Activated CD8-positive, alpha-beta memory T cell treated with anti-CD3 and anti-CD28 coated beads for 4 hours (primary cell): Measurements from ENCODE around the gene SCYL1.
A peak's percentile ranks its signal among the peaks of the same experiment; 100 is the strongest.

Experiments
- DNase-seq, 2 donors: peaks; one replicate each; pipeline ENCODE4 v3.0.0-alpha.2; 2020; ENCODE audit warnings: low read depth in 2 of 2

Gene SCYL1

DNA sequence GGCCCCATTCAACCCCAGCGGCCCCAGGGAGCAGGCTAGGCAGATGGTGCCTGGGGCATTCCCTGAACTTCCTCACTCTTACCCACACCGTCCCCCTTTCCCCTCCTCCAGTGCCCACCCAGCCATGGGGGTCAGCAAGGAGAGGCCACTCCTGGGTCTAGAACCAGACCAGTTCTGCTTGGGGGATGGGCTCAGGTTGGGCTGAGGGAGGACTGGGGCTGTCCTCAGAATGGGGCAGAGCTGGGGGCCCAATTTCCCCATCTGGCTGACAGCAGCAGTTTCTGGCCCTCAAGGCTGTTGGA lies 12.4 kb downstream of the SCYL1 start:
- no peak for DNase-seq

DNA sequence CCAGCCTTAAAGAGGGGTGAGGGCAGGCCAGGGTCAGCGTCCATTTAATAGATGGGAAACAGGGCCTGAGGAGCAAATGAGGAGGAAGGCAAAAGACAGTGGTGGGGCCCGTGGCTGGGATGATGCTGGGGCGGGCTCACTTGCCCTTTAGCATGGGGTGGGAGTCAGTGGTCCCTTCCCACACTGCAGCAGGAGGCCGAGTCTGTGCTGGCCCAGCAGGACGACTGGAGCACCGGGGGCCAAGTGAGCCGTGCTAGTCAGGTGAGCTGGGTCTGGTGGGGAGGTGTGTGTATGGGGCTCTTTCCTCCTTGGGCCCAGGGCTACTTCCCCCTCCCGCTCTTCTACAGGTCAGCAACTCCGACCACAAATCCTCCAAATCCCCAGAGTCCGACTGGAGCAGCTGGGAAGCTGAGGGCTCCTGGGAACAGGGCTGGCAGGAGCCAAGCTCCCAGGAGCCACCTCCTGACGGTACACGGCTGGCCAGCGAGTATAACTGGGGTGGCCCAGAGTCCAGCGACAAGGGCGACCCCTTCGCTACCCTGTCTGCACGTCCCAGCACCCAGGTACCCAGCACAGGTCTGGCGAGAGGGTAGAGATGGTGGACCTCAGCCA lies 12.8 kb downstream of the SCYL1 start:
- no peak for DNase-seq

DNA sequence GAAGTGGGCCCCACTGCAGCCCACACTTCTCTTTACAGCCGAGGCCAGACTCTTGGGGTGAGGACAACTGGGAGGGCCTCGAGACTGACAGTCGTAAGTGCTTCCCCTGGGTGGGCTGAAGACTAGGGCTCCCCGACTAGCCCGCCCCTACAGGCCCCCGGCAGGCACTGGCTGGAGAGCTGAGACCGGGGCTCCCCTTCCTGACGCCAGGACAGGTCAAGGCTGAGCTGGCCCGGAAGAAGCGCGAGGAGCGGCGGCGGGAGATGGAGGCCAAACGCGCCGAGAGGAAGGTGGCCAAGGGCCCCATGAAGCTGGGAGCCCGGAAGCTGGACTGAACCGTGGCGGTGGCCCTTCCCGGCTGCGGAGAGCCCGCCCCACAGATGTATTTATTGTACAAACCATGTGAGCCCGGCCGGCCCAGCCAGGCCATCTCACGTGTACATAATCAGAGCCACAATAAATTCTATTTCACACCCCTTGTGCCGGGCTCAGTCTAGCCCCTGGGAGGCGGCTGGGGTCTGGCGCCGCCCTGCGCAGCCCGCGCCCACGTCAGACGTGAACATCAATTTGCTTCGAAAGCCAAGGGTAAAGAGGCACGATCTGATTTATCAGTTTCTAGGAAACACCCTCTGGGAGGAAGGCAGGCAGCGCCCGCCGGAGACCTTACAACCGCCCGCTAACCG lies 13.5 kb downstream of the SCYL1 start:
- DNase-seq = no peak

DNA sequence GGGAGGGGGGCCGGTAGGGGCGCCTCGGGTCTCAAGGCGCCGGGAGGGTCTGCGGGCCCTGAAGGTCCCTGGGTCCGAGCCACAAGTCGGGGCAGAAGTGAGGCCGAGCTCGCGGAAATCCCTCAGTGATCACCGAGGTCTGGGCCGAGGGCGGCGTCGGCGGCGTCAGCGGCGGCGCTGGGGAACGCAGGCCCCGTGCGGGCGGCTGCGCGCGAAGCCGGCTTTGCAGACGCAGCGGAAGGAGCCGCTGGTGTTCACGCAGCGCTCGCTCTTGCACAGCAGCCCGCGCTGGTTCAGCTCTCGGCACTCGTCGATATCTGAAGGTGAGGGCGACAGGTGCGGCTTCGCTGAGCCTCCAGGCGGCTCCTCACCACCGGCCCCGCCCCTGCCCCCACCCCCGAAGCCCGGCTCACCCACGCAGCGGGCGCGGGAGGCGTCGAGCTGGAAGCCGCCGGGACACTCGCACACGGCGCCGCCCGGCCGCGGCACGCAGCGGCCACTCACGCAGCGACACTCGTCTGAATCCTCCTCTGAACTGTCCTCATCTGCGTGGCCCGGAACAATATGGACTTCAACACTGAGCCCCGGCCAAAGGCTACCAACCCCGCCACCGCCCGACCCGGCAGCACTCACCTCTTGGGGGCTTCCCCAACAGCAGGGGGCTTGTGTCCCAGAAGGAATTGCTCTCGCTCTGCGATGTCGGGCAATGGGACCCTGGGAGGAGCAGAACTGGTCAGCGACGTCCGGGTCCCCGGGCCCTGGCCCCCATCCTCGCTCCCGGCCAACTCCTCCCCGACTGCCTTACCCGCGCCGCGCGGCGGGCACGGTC lies 14.2 kb downstream of the SCYL1 start:
- DNase-seq = no peak

DNA sequence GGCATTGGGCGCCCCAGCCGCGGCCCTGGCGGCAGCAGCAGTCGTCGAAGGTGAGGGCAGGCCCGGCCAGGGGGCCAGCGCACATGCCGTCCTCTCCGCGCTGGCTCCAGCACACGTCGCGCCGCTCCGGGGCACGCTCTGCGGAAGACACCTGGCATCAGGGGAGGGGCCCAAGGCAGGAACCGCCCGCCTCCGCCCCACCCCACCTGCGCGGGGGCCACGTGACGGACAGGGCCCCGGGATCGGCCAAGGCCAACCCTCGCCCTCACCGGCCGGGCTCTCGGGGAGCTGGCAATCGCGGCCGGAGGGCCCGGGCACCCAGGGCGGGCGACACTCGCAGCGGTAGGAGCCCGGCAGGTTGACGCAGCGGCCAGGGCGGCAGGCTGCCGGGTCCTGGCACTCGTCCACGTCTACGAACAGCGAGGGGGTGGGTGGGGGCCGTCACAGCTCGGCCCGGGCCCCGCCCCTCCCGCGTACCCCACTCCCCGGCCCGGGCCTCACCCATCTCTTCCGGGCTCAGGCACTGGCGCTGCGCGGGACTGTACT lies 14.9 kb downstream of the SCYL1 start:
- DNase-seq = no peak

DNA sequence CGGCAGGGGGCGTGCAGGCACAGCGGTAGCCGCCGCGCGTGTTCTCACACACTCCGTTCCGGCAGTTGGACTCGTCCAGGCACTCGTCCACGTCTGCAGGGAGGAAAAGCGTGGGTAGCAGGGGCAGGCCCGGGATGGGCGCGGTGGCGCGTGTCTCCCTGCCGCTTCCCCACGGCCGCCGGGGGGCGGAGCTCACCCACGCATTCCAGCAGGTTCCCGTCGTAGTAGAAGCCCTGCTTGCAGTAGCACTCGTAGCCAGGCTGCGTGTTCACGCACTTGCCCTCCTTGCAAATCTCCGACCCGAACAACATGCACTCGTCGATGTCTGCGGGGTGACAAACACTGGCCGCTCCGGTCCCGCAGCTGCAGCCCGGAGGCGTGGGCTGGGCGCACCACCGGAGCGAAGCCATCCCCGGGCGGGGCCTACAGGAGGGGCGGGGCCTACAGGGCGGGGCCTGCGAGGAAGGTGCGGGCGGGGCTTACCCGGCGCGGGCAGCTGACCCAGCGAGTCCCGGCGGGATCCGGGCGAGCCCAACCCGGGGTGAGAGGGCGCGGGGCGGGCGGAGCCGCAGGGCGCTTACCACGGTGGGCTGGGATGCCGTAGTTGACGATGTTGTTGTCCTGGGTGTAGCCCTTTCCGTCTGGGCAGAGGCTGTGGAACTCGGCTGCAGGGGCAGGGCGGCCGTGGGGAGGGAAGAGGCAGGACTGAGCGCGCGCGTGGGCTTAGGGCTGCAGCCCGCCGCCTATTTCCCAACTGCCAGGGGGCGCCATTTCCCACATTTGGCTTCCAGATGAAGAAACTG lies 15.6 kb downstream of the SCYL1 start:
- peak; percentile 60 to 69 for DNase-seq

DNA sequence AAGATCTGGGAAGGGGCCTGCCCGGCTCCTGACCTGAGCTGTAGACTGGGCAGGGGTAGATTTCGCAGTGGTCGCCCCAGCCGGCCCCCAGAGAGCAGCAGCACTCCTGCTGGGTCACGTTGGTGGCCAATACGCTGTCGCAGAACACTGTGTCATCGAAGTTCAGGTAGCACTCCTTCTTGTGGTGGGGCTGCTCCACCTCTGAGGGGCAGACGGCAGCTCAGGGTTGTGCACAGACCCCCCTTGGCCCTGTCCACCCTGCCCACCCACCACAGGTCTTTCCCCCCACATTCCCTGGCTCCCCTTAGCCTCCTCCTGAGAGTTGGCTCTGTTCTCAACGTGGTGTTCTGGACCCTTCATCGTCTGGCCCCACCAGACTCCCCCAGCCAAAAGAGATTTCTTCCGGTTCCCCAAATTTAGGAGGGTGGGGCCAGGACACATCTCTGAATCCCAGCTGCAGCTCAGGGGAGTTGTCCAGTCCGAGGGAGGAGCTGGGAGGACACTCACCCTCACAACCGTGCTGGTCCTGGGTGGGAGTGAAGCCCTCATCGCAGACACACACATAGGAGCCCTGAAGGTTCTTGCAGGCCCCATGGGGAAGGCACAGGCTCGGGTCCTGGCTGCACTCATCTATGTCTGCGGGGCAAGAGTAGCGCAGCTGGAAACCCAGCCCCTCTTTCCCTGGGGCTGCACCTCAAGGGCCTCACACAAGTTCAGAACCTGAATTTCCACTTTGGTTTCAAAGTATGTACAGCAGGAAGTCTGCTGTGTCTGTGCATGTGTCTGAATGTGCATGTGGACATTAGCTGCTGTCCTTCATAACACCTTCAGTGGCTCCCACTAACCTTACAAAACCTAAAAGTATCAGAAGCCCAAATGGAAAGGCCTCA lies 16.5 kb downstream of the SCYL1 start:
- no peak for DNase-seq

DNA sequence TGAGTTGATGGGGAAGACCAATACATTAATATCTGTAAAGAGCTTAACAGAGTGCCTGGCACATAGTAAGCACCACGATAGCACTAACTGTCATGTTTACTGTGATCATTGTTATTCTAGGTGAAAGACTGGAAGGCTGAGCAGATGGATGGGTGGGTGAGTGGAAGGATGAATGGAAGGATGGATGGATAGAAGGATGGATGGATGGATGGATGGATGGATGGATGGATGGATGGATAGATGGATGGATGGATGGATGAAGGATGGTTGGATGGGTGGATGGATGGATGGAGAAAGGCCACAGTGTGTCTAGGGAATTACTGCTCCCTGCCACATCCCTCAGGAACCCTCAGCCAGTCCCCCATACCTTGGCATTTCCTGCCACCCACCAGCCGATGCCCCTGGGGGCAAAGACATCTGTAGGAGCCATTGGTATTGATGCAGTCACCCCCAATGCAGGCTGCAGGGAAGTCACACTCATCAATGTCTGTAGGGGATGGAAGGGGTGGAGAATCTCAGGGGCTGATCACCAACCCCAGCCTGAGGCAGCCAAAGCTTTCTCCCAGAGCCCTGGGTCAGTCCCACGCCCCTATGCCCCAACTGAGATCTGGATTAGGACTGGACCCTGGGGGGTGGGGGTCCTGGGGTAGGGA lies 18.0 kb downstream of the SCYL1 start:
- DNase-seq = no peak

DNA sequence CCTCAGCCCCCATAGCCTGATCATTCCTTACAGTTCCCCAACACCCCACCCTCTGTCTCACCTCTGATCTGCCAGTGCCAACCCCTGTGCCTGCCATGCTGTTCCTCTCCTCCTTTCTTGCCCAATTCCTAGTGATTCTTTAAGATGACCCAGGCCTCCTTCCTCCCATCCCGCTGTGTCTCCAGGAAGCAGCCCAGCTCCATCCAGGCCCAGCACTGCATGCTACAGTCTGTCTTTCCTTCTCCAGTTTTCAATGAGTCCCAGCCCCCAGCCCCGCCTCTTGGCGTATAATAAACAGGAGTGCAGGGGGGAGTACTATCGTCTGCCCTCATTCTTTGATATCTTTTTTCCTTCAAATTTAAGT lies 21.0 kb downstream of the SCYL1 start:
- DNase-seq = no peak

DNA sequence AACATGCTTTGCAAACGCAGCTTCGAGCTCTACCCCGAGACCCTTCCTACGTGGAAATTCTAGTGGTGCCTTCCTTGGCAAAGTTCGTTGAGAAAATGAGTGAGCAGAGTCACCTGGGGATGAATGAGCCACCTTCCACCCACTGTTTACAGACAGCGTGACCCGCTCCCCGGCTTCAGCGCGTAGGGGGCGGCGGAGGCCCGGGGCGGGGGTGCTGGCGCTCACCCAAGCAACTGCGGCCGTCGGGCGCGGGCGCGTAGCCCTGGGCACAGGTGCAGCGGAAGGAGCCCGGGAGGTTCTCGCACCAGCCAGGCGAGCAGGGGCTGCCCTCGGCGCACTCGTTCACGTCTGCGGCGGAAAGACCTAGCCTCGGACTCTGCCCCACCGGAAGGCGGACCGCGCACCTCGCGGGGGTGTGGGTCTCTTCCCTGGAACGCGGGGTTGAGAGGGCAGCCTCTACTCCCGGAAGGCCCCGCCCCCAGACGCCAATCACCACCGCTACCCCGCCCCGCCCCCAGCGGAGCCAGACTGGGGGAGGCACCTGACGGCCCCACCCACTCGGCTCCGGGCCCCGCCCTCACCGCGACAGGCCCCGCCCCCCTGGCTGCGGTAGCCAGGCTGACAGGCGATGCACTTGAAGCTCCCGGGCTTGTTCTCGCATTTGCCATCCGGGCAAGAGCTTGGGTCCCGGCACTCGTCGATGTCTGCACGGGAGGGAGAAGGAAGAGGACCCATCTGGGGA lies 21.5 kb downstream of the SCYL1 start:
- DNase-seq = peak; percentile 96 to 98

DNA sequence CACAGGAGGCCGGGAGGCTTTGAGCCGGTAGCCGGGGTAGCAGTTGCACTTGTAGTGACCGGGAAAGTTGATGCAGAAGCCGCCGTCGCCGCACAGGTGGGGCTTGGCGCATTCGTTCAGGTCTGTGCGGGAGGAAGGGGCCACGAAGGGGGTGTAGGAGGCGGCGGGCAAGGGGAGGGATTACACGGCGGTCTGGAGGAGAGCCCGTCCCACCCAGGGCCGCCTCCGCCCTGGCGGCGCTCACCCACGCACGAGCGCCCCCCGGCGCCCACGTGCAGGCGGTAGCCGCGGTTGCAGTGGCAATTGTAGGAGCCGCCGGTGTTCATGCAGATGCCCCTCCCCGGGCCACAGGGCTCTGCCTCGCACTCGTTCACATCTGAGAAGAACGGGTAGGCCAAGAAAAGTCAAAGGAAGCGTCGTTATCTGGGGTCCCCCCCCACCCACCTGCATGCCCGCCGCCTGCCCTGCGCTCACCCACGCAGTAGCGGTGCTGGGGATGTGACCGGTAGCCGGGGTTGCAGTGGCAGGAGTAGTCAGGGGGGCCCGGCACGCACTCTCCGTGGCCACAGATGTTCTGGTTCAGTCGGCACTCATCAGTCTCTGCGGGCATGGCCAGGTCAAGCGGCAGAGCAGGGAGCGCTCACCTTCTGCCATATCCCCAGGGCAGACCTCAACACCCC lies 22.7 kb downstream of the SCYL1 start:
- DNase-seq = no peak

DNA sequence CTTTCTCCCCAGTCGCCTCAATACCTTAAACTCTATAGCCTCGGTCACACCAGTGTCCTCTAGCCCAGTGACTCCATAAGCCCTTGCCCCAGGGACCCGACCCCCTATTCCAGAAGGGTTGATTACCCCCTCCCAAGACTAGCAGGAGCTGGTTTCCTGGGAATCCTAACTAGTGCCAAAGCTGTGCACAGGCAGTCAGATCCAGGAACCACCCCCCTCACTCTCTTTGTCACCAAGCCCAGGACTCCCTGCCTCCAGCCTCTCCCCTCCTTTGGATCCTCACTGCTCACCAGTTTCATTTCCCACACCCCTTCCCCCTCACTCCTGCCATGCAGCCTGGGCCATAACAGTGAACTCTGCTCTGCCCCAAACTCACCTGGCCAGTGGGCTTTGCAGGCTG lies 23.5 kb downstream of the SCYL1 start:
- DNase-seq = no peak

DNA sequence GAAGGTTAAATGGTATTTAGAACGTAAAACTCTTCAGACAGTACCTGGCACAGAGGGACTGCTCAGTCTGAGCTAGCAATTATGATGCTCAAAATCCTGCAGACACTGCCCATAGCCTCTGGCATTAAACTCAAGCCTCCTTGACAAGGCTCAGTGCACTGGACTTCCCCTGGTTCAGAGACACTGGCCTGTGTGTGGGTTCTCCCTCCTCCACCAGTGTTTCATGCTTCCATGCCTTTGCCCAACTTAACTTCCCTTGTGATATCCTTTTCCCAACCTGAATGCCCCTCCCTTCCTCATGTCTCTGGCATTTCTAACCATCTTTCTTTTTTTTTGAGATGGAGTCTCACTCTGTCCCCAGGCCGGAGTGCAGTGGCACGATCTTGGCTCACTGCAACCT lies 24.2 kb downstream of the SCYL1 start:
- no peak for DNase-seq

DNA sequence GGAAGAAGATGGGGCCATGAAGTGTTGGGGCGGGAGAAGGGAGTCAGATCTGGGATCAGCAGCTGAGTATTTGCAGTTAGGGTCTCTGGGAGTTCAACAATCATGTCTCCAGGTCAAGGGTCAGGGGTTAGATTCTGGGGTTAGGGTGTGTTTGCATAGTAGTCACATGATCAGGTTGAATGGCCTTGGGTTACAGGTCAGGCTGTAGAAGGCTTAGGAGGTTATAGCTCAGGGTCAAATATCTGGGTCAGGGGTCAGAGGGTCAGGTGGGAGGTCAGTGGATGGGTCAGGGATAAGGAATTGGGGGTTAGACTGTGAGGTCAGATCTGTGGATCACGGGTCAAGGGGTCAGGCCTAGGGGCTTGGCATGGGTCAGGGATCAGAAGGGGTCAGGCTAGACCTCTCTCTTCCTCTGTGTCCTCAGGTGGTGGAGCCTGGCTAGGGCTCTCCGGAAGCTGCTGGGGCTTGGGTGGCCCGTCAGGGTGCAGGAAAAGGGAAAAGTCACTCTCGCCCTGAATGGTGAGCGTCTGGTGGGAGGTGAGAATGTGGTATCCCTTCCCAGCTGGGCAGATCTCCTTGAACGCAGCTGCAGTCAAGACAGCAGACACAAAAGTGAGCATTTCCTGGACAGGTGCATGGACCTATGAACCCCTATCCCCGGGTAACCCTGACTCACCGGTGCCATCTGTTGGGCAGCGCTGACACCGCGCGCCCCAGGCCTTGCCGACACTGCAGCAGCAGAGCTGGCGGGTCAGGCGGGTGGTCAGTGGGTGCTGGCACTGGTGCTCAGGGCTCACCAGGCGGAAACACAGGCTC lies 26.9 kb downstream of the SCYL1 start:
- no peak for DNase-seq

DNA sequence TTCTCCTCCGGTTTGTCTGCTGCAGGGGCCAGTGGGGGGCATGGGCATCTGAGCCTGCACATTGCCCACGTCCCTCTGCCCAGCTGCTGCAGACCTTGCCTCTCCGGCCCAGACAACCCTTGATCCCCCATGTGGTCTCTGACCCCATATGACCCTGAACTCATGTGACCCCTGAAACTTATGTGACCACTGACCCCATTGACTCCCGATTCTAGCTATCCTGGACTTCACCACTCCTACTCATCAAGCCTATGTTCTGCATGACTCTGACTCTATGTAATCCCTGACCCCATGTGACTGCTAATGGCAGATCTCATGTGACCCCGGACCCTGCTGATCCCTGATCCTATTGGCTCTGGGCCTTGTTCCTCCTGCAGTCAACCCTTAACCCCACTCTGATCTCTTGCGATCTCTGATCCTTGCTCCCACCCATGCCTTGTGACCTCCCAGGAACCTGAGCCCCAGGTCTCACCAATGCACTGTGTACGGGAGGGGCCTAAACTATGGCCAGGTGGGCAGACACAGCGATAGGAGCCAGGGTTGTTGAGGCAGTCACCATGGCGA lies 27.6 kb downstream of the SCYL1 start:
- DNase-seq = no peak

DNA sequence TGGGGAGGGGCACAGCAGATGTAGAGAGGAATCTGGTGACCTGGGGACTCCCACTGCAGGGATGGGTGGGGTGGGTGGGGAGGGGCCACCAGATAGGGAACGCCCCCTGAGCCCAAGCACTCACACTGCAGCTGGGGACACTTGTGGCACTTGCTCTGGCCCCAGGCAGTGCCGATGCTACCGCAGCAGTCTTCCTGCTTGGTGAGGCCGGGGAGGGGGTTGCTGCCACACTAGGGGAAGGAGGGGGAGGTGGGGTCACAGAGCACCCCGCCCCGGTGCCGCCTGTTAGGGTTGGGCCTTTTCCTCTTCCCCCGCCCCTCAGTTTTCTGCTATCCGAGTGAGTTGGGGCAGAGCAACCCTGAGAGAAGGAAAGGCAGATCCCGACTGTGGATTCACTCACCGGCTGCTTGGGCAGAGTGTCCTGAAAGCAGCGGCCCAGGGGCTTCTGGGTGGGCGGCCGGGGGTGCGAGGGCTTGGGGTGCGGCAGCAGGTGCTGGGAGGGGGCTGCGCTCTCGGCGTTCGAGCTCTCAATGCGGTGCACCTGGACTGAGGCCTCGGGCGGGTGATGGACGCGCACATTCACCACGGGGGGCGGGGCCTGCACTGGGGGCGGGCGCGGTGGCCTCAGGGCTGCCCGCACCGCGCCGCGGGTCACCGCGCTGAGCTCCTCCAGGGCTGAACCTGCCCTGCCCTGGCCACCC lies 28.6 kb downstream of the SCYL1 start:
- DNase-seq = no peak

DNA sequence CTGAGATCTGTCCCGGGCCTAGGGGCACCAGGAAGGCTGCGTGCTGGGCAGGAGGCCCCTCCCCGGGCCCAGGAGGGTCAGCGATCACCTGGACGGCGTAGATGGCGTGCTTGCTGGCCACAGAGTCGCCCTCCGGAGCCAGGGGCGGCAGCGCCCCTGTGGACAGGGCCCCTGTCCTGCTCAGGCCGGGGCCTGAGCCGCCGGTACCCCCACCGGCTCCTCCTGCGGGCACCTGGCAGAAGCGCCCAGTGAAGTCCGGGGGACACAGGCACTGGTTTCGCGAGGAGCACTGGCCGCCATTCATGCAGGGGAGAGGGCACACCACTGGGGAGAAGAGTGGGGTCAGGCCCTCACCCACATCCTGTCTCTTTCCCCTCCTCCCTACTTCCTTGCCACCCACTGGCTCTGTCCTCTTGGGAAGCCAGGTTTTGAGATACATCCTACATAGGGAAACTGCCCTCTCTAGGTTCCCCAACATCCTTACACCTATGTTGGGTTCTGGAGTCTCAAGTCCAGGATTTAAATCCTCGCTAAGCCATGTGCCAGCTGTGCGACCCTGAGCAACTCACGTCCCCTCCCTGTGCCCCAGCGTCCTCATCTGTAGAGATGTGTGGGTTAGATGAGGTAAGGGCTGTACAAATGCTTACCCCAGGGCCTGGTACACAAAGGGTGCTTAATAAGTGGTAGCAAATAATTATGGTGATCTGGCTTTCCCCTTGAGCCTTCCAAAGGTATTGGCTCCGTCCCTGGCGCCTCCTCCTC lies 29.4 kb downstream of the SCYL1 start:
- no peak for DNase-seq
